HepG2 (cell line): ENCODE data around the gene GATA1. TPM values are rescaled to one million over a fixed set of nuclear protein-coding genes. Genes with fewer than 3 reads are reported as not detected.
A peak's percentile ranks its signal among the peaks of the same experiment; 100 is the strongest.

Experiments
- ATAD3A ChIP-seq: sonication (generic); formaldehyde crosslinking; IDR thresholded peaks from 2 replicates; pipeline ENCODE4 v1.4.0; 2020; ENCODE audit warnings: missing genetic modification reagents
- DMAP1 ChIP-seq: IDR thresholded peaks from 2 replicates; pipeline ENCODE4 v1.6.1; 2016
- GLMP ChIP-seq: sonication (generic); formaldehyde crosslinking; IDR thresholded peaks from 2 replicates; pipeline ENCODE4 v1.9.0; 2021; ENCODE audit warnings: missing genetic modification reagents, mild to moderate bottlenecking, borderline replicate concordance
- HCFC1 ChIP-seq: fragments of 150-350 bp; IDR thresholded peaks from 2 replicates; pipeline ENCODE4 v1.6.1; 2014; ENCODE audit warnings: low read depth, low read length
- KLF12 ChIP-seq: sonication (generic); formaldehyde crosslinking; IDR thresholded peaks from 2 replicates; pipeline ENCODE4 v1.4.0; 2020; ENCODE audit warnings: missing genetic modification reagents, borderline replicate concordance
- MATR3 ChIP-seq: sonication (generic); formaldehyde crosslinking; IDR thresholded peaks from 2 replicates; pipeline ENCODE4 v1.4.0; 2020; ENCODE audit warnings: missing genetic modification reagents
- PHF21A ChIP-seq: sonication (generic); formaldehyde crosslinking; IDR thresholded peaks from 2 replicates; pipeline ENCODE4 v1.5.0; 2020; ENCODE audit warnings: mild to moderate bottlenecking, missing genetic modification reagents
- POGK ChIP-seq: sonication (generic); formaldehyde crosslinking; conservative IDR thresholded peaks from 2 replicates; pipeline ENCODE4 v1.8.0; 2022; ENCODE audit warnings: mild to moderate bottlenecking, moderate library complexity, missing genetic modification reagents
- SIX4 ChIP-seq: sonication (generic); formaldehyde crosslinking; IDR thresholded peaks from 2 replicates; pipeline ENCODE4 v1.4.0; 2020; ENCODE audit warnings: missing genetic modification reagents
- TEAD2 ChIP-seq: sonication (generic); formaldehyde crosslinking; IDR thresholded peaks from 2 replicates; pipeline ENCODE4 v1.9.0; 2021; ENCODE audit warnings: missing genetic modification reagents
- THAP11 ChIP-seq: IDR thresholded peaks from 2 replicates; pipeline ENCODE4 v1.6.1; 2016; ENCODE audit warnings: missing biosample characterization, missing genetic modification reagents
- ZBTB25 ChIP-seq: IDR thresholded peaks from 2 replicates; pipeline ENCODE4 v1.6.1; 2018; ENCODE audit warnings: missing genetic modification reagents
- ZNF230 ChIP-seq: sonication (generic); formaldehyde crosslinking; IDR thresholded peaks from 2 replicates; pipeline ENCODE4 v1.4.0; 2020; ENCODE audit warnings: mild to moderate bottlenecking, missing genetic modification reagents
- ZNF263 ChIP-seq: sonication (generic); formaldehyde crosslinking; IDR thresholded peaks from 2 replicates; pipeline ENCODE4 v1.4.0; 2020; ENCODE audit warnings: missing genetic modification reagents
- ZNF296 ChIP-seq: sonication (generic); formaldehyde crosslinking; conservative IDR thresholded peaks from 2 replicates; pipeline ENCODE4 v1.5.0; 2020; ENCODE audit warnings: mild to moderate bottlenecking, missing genetic modification reagents
- ZNF564 ChIP-seq: sonication (generic); formaldehyde crosslinking; IDR thresholded peaks from 2 replicates; pipeline ENCODE4 v1.8.1; 2023; ENCODE audit warnings: mild to moderate bottlenecking, missing genetic modification reagents
- ZNF609 ChIP-seq: sonication (generic); formaldehyde crosslinking; IDR thresholded peaks from 2 replicates; pipeline ENCODE4 v1.4.0; 2020; ENCODE audit warnings: mild to moderate bottlenecking, missing genetic modification reagents, borderline replicate concordance
- ZNF629 ChIP-seq: sonication (generic); formaldehyde crosslinking; conservative IDR thresholded peaks from 2 replicates; pipeline ENCODE4 v1.5.0; 2020; ENCODE audit warnings: missing genetic modification reagents
- ZNF75D ChIP-seq: sonication (generic); formaldehyde crosslinking; IDR thresholded peaks from 2 replicates; pipeline ENCODE4 v1.8.1; 2023; ENCODE audit warnings: missing genetic modification reagents, mild to moderate bottlenecking, borderline replicate concordance
- ZNF788 ChIP-seq: sonication (generic); formaldehyde crosslinking; IDR thresholded peaks from 2 replicates; pipeline ENCODE4 v1.5.0; 2020; ENCODE audit warnings: mild to moderate bottlenecking, missing genetic modification reagents, borderline replicate concordance
- polyA plus RNA-seq, 8 experiments: library from polyadenylated mRNA; depleted of rRNA in 3 of 8; stranded (reverse) in 7 of 8; unstranded in 1 of 8; fragments of >200 nt; fragmentation: Illumina TruSeq in 4 of 8; extraction: Trizol in 4 of 8; gene quantifications; 2 replicates each; pipeline versions ENCODE4 v1.2.1 to v1.2.3, GENCODE V29; 2011 to 2016; ENCODE audit warnings: low read depth in 4 of 8, missing spikeins in 1 of 8, mixed read lengths in 1 of 8; ENCODE audit not compliant: insufficient read depth in 1 of 8
- total RNA-seq, 5 experiments: library from RNA; depleted of rRNA; stranded (reverse); fragments of >200 nt; fragmentation: Illumina TruSeq; extraction: Trizol; gene quantifications; 2 replicates each; pipeline ENCODE4 v1.2.3, GENCODE V29; 2016; ENCODE audit warnings: low read depth in 1 of 5
- TF ChIP-seq, protein P1 (sequence below): IDR thresholded peaks from 2 replicates; pipeline ENCODE4 v1.6.1; 2018; ENCODE audit warnings: missing genetic modification reagents, mild to moderate bottlenecking, missing compliant biosample characterization

Gene GATA1
- total and polyA plus RNA-seq, 2 of the 13 experiments (the other 11 are each of a cell fraction or from before 2014, with no cell fraction given), result 0.13 TPM; not detected in 1

DNA sequence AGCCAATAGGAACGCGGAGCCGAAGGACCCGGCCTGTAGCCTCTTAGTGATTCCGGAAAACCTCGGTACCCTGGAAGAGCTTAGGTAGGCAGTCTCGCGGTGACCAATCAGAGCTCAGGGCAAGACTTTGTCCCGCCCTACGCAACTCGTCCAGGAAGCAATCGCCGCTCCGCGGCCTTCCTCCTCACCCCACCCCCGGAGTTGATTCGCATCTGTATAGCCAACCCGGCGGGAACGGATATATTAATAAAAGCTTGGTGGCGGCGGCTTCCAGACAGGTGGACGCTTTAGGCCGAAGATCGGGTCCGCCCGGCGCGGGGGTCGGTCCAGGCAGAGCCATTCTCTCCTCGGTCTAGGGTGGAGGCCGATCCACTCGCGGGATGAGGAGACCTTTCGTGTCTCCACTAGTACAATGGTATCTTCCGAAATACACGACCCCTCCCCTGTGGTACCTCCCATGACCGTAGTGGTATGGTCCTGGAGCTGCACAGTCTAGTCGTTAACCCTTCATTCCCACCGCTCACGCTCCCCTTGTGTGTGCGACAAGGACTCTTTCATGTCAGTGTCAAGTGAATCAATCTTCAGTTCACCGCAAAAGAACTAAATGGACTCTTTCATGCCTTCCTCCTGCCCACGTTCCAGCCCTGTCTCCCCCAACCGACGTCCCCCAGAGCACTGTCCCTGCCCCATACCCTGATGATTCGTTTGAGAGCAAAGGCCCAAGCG, 49.0 kb upstream of the GATA1 start (continued):
- TF ChIP-seq GLMP (CRISPR knock-in tag) (no peak), ZNF230 (CRISPR knock-in tag) (no peak), ZNF609 (CRISPR knock-in tag) (no peak), ZNF629 (CRISPR knock-in tag) (no peak), POGK (CRISPR knock-in tag) (no peak), PHF21A (CRISPR knock-in tag) (no peak), TEAD2 (CRISPR knock-in tag) (no peak), ATAD3A (CRISPR knock-in tag) (no peak), ZNF263 (no peak), ZNF788 (no peak), SIX4 (CRISPR knock-in tag) (no peak), DMAP1 (CRISPR knock-in tag) (peak; percentile 69), ZNF296 (CRISPR knock-in tag) (no peak), ZNF564 (CRISPR knock-in tag) (no peak), ZBTB25 (CRISPR knock-in tag) (no peak), HCFC1 (0 out of 2 replicates have a peak, but pooled peaks have one; percentile 7), ZNF75D (no peak), THAP11 (CRISPR knock-in tag) (peak; percentile 81), KLF12 (peak; percentile 50; the same call in 1 of the 2 replicates), MATR3 (no peak)
- TF ChIP-seq, protein P1, sequence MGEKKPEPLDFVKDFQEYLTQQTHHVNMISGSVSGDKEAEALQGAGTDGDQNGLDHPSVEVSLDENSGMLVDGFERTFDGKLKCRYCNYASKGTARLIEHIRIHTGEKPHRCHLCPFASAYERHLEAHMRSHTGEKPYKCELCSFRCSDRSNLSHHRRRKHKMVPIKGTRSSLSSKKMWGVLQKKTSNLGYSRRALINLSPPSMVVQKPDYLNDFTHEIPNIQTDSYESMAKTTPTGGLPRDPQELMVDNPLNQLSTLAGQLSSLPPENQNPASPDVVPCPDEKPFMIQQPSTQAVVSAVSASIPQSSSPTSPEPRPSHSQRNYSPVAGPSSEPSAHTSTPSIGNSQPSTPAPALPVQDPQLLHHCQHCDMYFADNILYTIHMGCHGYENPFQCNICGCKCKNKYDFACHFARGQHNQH (CRISPR knock-in tag), result 0 out of 2 replicates have a peak, but pooled peaks have one; percentile 46
